ENCODE data around the gene PAFAH1B2.
"Not testable (repeated sequence)": the region's sequence is repeated elsewhere in the genome, so short reads cannot be mapped to it uniquely, and the experiment has no call there.

DNA sequence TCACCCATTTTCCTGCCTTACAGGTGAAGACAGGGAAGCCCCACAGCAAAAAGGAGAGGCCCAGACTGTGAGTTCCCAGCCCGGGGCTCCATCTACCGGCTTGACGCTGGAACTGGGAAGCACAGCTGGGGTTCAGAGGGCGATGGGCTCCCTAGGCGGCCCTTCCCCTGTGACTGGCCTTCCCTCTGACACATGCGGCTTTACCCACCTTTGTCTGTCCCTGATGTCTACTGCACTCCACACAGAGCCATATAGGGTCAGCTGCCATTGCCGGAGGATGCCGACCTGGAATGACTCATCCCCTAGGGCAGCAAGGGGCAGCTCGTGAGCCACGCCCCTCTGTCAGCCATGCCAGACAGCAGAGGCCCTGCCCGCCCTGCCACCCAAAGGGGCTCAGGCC, 62.8 kb downstream of the PAFAH1B2 start:
- not testable (repeated sequence) for TF ChIP-seq POLR2AphosphoS5, POLR2A (IDR thresholded peaks at IDR 0.05)
- TF ChIP-seq, protein P1, sequence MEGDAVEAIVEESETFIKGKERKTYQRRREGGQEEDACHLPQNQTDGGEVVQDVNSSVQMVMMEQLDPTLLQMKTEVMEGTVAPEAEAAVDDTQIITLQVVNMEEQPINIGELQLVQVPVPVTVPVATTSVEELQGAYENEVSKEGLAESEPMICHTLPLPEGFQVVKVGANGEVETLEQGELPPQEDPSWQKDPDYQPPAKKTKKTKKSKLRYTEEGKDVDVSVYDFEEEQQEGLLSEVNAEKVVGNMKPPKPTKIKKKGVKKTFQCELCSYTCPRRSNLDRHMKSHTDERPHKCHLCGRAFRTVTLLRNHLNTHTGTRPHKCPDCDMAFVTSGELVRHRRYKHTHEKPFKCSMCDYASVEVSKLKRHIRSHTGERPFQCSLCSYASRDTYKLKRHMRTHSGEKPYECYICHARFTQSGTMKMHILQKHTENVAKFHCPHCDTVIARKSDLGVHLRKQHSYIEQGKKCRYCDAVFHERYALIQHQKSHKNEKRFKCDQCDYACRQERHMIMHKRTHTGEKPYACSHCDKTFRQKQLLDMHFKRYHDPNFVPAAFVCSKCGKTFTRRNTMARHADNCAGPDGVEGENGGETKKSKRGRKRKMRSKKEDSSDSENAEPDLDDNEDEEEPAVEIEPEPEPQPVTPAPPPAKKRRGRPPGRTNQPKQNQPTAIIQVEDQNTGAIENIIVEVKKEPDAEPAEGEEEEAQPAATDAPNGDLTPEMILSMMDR (IDR thresholded peaks at IDR 0.05): not testable (repeated sequence)

All from breast epithelium (tissue), 3 donors.